Muscle of leg (tissue), 11 donors: ENCODE data around the gene ZBED1. TPM values are rescaled to one million over a fixed set of nuclear protein-coding genes. Genes with fewer than 3 reads are reported as not detected.
"Not testable (repeated sequence)": the region's sequence is repeated elsewhere in the genome, so short reads cannot be mapped to it uniquely, and the experiment has no call there.

Experiments used
- DNase-seq: peaks from one replicate; pipeline ENCODE4 v3.0.0; 2013
- H3K27ac ChIP-seq: one replicate; pipeline ENCODE4 v1.5.1; 2013; ENCODE audit warnings: mild to moderate bottlenecking, low read length, control low read depth
- H3K27me3 ChIP-seq: one replicate; pipeline ENCODE4 v1.6.1; 2013; ENCODE audit warnings: low read length; ENCODE audit not compliant: control insufficient read depth, insufficient read depth
- H3K36me3 ChIP-seq: one replicate; pipeline ENCODE4 v1.6.1; 2013; ENCODE audit warnings: low read length; ENCODE audit not compliant: control insufficient read depth, insufficient read depth
- H3K4me1 ChIP-seq: one replicate; pipeline ENCODE4 v1.6.1; 2013; ENCODE audit warnings: low read length; ENCODE audit not compliant: control insufficient read depth, insufficient read depth
- H3K4me3 ChIP-seq: one replicate; pipeline ENCODE4 v1.5.1; 2013; ENCODE audit warnings: low read length, control low read depth
- H3K9me3 ChIP-seq: replicated peaks from 2 replicates; pipeline ENCODE4 v1.6.1; 2013; ENCODE audit warnings: low read depth, low read length; ENCODE audit not compliant: control insufficient read depth
- WGBS: methylation state at CpG from one replicate; pipeline ENCODE4 v1.1.5; 2013; ENCODE audit warnings: missing lambda C conversion rate; ENCODE audit not compliant: insufficient coverage; 5-methylcytosine and 5-hydroxymethylcytosine counted together
- polyA plus RNA-seq, 8 donors: library from polyadenylated mRNA; unstranded; fragments of 120-200 nt; gene quantifications; one replicate each; pipeline versions ENCODE4 v1.2.1 to v1.2.3, GENCODE V29; 2013; ENCODE audit warnings: inconsistent platforms in 1 of 8, low replicate concordance in 1 of 8; ENCODE audit not compliant: insufficient read length in 8 of 8, insufficient read depth in 1 of 8
- total RNA-seq: library from RNA; stranded (reverse); fragments of 120-200 nt; gene quantifications from one replicate; pipeline ENCODE4 v1.2.4, GENCODE V29; 2013

The ZBED1 gene
- total and polyA plus RNA-seq, 9 donors, result 16.4 to 30.4 (median 27.1) TPM

- Histone ChIP-seq H3K27me3 (no peaks in the 10 kb centered on the region), H3K9me3 (no peaks in the 10 kb centered on the region), H3K36me3 (no peaks in the 10 kb centered on the region), H3K4me3 (no peak overlapping the region), H3K4me1 (no peaks in the 10 kb centered on the region), H3K27ac (no peak overlapping the region)
- 63% methylated on average over 9 of the region's 20 CpGs for WGBS
- DNase-seq, result no peak
Measured at GRCh38 chrX:2466876-2467656, 33.7 kb downstream of the ZBED1 start.

GRCh38 chrX:2464677-2465166, 36.1 kb downstream of the ZBED1 start:
- DNase-seq, result no peak
- Histone ChIP-seq H3K9me3 (no peaks in the 10 kb centered on the region), H3K27me3 (no peaks in the 10 kb centered on the region), H3K27ac (no peak overlapping the region), H3K4me1 (no peaks in the 10 kb centered on the region), H3K36me3 (no peaks in the 10 kb centered on the region), H3K4me3 (no peak overlapping the region)
- 82% methylated on average over 12 of the region's 15 CpGs for WGBS

- no peak for DNase-seq
- no peak overlapping the region for H3K27ac ChIP-seq
- H3K4me1 ChIP-seq, result no peaks in the 10 kb centered on the region
- 78% methylated on average over 24 of the region's 31 CpGs for WGBS
- H3K4me3 ChIP-seq, result no peak overlapping the region
- no peaks in the 10 kb centered on the region for H3K27me3 ChIP-seq
- no peaks in the 10 kb centered on the region for H3K36me3 ChIP-seq
- no peaks in the 10 kb centered on the region for H3K9me3 ChIP-seq
Measured at GRCh38 chrX:2463973-2464676, 36.7 kb downstream of the ZBED1 start.

GRCh38 chrX:2463481-2463880, 37.3 kb downstream of the ZBED1 start:
- DNase-seq, H3K27ac ChIP-seq, H3K9me3 ChIP-seq, H3K27me3 ChIP-seq, H3K4me3 ChIP-seq, H3K4me1 ChIP-seq, H3K36me3 ChIP-seq: not testable (repeated sequence)
- 70% methylated on average over 9 of the region's 10 CpGs for WGBS

- no peak overlapping the region for H3K4me3 ChIP-seq
- WGBS, result no CpG with 5 or more reads among the region's 3 CpGs
- no peak overlapping the region for H3K27ac ChIP-seq
- H3K4me1 ChIP-seq, result no peaks in the 10 kb centered on the region
- no peaks in the 10 kb centered on the region for H3K27me3 ChIP-seq
- no peak for DNase-seq
- H3K36me3 ChIP-seq, result no peaks in the 10 kb centered on the region
- no peaks in the 10 kb centered on the region for H3K9me3 ChIP-seq
Measured at GRCh38 chrX:2462780-2463179, 38.0 kb downstream of the ZBED1 start.

- Histone ChIP-seq H3K27me3 (no peaks in the 10 kb centered on the region), H3K4me1 (no peaks in the 10 kb centered on the region), H3K9me3 (no peaks in the 10 kb centered on the region), H3K4me3 (no peak overlapping the region), H3K36me3 (no peaks in the 10 kb centered on the region), H3K27ac (no peak overlapping the region)
- 80% methylated on average over 1 of the region's 5 CpGs for WGBS
- no peak for DNase-seq
Measured at GRCh38 chrX:2462074-2462473, 38.7 kb downstream of the ZBED1 start.

- Histone ChIP-seq H3K36me3 (no peaks in the 10 kb centered on the region), H3K4me1 (no peaks in the 10 kb centered on the region), H3K27ac (no peak overlapping the region), H3K9me3 (no peaks in the 10 kb centered on the region), H3K4me3 (no peak overlapping the region), H3K27me3 (no peaks in the 10 kb centered on the region)
- no peak for DNase-seq
- WGBS, result 89% methylated on average over 4 of the region's 8 CpGs
Measured at GRCh38 chrX:2461711-2462016, 39.1 kb downstream of the ZBED1 start.

GRCh38 chrX:2460821-2461710, 39.7 kb downstream of the ZBED1 start:
- H3K36me3 ChIP-seq, H3K27me3 ChIP-seq, H3K9me3 ChIP-seq, H3K4me3 ChIP-seq, DNase-seq, H3K27ac ChIP-seq, H3K4me1 ChIP-seq: not testable (repeated sequence)
- WGBS, result 70% methylated on average over 2 of the region's 17 CpGs

GRCh38 chrX:2460048-2460447, 40.7 kb downstream of the ZBED1 start:
- not testable (repeated sequence) for DNase-seq, H3K4me1 ChIP-seq, H3K27ac ChIP-seq, H3K36me3 ChIP-seq, H3K9me3 ChIP-seq, H3K27me3 ChIP-seq, H3K4me3 ChIP-seq
- no CpG with 5 or more reads among the region's 10 CpGs for WGBS

- DNase-seq, result no peak
- no peak overlapping the region for H3K27ac ChIP-seq
- no peaks in the 10 kb centered on the region for H3K36me3 ChIP-seq
- H3K9me3 ChIP-seq, result no peaks in the 10 kb centered on the region
- no peaks in the 10 kb centered on the region for H3K27me3 ChIP-seq
- H3K4me3 ChIP-seq, result no peak overlapping the region
- no peaks in the 10 kb centered on the region for H3K4me1 ChIP-seq
- 100% methylated on average over 2 of the region's 6 CpGs for WGBS
Measured at GRCh38 chrX:2458309-2458708, 42.5 kb downstream of the ZBED1 start.
